Measurements from ENCODE around the gene BEND3.
"Not testable (repeated sequence)": the region's sequence is repeated elsewhere in the genome, so short reads cannot be mapped to it uniquely, and the experiment has no call there.

The BEND3 gene

DNA sequence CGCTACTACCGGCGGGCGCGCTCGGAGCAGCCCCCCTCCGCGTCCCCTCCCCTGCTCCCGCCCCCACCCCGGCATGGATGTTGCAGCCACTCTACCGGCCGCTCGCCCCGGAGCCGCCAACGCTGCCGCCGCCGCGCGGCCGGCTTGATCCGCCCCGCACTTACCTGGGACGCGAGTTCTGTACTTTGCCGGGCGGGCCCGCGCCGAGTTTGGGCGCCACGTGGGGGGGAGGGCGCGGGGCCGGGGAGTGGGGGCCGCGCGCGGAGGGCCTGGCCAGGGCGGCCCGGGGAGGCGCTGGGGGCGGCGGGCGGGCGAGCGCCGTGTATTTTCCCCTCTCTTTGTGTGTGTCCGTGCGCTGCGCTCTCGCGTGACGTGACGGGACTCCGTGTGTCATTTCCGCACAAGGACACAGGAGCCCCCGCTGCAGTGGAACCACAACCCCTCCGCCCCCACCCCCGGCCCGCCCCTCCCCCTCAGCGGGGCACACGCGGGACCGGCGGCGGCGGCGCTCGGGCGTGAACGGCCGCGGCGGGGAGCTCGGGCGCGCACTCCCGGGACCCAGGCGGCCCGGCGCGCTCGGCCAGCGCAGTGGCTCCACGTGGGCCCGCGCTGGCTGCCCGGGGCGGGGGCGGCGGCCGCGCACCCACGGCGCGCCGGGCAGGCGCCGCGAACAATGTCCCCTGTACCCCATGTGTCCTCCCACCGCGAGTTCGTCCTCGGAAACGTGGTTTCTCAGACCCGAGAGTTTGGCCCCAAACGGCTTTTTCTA, at the start of gene BEND3:
BEND3 (minus strand) TSS at position 590 of the 769 bp plus-strand sequence. CDS start 16,230 bp downstream, outside the sequence.
- peak; percentile 89 for DNase-seq

GRCh38 chr6:107164299-107164698, 49.0 kb upstream of the BEND3 start:
- not testable (repeated sequence) for DNase-seq

- no peak for DNase-seq
Measured at GRCh38 chr6:107161521-107161920, 46.2 kb upstream of the BEND3 start.

DNA sequence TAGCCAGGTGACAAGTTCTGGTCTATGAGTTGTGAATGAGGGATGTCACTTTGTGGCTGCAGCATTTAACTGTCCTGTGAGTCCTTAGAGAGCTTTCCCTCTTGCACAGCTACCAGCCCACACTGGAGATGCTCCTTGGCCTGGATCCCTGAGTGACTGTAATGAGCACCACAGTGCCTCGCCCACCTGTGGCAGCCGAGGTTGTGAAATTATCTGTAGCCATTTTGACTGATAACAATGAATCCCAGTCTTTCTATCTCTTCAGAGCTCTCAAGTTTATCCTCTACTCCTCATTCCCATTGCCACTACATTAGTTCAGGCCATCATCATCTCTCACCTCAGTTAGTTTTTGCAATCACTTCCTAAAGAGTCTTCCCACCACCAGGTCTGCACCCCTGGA, 41.3 kb upstream of the BEND3 start:
- no peak for DNase-seq

- DNase-seq, result peak; percentile 73
Measured at GRCh38 chr6:107154801-107155160, 39.5 kb upstream of the BEND3 start.

DNA sequence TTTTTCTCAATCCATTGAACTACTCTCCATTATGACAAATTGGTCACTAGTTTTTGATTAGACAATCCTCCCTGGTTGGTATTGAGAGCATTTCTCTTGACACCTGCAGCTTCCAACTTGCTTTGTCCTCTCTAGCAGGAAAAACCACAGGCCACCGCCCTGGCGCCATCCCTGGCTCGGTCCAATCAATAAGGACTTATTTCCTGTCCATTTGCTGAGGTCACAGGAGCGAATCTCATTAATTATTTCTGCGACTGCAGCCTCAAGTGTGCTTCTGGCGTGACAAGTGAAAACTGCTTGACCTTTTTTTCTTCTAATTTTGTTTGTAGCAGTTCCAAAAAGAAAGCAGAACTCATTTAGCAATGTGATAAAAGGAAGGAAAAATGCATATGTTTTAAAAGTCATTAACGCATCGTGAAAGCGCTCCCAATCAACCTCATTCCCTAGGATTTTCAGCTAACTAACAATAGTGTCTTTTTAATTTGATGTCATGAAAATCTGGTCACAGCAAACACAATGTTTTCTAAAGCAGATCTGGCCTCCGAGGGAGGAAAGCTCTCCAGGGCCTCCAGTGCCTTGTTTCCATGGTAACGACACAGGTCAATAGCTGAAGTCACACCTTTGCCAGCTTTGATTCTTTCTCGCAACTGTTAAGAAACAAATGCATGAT, 39.0 kb upstream of the BEND3 start:
- peak; percentile 82 for DNase-seq

DNA sequence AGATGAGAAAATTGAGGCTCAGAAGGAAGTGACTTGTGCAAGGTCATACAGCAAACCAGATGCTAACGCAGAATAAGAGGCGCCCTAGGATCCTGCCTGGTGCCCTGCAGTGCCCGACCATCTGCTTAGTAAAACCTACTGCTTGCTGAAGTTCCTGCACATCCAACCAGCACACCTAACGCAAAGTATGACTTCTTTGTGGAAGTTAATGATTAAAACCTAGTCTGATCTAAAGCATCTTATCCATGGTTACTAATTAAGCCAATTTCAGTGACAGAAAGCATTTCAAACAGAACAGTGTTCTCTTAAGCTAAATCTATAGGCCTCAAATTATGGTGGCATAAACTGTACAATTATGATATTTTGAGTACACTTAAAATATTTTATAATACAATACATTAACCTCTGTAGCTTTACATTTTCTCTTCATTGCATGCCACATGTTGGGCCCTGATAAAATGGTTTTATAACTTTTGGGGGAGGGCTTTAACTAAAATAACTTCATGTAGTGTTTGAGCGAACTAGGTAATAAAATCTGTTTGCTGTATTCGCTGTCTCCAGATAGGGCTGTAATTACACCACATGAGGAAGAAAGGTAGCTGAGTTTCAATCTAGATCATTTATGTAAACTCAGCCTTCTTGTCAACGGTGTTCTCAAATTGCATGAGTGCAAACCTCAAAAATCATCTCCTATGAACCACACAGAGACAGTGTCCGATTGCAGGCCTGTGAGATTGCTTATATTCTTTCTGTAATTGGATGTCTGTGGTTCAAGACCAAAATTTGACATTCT, 37.5 kb upstream of the BEND3 start:
- peak; percentile 85 for DNase-seq

DNA sequence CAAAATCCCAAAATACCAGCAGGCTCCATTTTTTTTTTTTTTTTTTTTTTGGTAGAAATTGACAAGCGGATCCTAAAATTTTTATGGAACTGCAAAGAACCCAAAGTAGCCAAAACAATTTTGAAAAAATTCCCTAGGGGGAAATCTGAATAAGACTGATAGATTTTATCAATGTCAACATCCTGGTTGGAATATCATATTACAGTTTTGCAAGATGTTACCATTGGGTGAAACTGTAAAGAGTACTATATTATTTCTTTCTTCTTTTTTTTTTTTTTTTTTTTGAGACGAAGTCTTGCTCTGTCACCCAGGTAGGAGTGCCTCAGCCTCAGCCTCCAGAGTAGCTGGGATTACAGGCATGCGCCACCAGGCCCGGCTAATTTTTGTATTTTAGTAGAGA, 29.4 kb upstream of the BEND3 start:
- no peak for DNase-seq

- no peak for DNase-seq
Measured at GRCh38 chr6:107144014-107144413, 28.7 kb upstream of the BEND3 start.

DNA sequence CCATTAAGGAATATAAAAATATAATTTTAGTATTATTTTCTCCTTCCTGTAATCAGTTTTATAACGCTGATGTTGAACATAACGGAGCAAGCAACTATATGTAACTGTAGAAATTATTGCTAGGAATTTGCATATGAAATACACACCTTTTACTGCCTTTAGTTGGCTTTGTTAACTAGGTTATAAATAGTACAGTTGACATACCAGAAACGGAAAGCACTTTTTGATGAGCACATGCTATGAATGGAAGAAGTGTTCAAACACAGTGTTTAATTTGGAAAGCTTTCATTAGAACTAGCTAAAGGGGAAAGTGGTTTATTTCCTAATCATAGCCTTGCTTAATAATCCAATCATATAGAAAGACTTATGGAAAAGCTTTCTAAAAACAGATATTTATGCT, 25.3 kb upstream of the BEND3 start:
- DNase-seq, result no peak

DNA sequence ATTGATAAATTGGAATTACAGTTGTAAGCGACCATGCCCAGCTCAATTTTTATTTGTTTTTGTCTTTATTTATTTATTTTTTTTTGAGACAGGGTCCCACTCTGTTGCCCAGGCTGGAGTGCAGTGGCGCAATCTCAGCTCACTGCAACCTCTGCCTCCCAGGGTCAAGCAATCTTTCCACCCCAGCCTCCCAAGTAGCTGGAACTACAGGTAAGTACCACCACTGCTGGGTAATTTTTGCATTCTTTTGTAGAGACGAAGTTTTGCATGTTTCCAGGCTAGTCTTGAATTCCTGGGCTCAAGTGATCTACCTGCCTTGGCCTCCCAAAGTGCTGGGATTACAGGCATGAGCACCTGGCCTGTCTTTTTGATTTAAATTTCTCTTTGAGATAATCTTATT, 21.0 kb upstream of the BEND3 start:
- DNase-seq, result not testable (repeated sequence)

- not testable (repeated sequence) for DNase-seq
Measured at GRCh38 chr6:107135048-107135680, 19.8 kb upstream of the BEND3 start.

DNA sequence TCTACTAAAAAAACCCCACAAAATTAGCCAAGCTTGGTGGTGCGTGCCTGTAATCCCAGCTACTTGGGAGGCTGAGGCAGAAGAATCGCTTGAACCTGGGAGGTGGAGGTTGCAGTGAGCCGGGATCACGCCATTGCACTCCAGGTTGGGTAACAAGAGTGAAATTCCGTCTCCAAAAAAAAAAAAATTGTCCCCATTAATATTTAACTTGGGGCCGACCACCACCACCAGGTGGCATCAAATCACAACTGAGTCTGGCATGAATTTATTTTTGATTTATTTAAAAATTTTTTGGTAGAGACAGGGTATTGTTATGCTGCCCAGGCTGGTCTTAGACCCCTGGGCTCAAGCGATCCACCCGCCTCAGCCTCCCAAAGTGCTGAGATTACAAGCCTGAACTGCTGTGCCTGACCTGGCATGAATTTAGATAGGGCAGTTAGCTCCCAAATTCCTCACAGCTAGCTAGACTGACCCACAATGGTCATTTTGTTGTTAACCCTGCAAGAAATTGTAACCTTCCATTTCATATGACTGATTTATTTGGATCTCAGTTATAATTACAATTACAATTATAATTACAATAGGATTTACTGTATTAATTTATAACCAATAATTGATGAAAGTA, 17.1 kb upstream of the BEND3 start:
- DNase-seq, result peak; percentile 59

DNA sequence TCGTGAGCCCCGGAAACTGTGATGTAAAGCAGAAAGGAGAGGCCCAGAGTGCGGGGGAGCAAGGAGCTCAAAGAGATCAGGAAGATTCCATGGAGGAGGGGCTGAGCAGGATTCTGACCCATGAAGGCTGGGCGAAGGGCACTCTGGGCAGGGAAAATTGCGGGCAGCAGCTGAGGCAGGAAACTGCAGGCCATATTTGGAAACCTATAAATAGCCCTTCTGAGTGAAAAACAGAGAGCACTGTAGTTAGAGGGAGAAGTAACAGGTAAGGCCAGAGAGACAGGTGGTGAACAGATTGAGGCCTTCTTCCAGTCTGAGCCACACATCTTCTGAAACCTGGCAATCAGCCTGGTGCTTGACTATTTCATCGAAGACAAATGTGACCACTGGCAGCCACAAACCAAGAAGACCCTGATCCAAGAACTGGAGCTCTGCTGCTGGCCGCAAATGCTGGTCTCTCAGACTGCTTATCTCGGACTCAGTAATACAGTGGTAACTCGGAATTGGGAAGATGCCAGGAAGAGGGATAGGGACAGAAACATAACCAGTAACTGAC, 14.1 kb upstream of the BEND3 start:
- DNase-seq, result peak; percentile 49

DNA sequence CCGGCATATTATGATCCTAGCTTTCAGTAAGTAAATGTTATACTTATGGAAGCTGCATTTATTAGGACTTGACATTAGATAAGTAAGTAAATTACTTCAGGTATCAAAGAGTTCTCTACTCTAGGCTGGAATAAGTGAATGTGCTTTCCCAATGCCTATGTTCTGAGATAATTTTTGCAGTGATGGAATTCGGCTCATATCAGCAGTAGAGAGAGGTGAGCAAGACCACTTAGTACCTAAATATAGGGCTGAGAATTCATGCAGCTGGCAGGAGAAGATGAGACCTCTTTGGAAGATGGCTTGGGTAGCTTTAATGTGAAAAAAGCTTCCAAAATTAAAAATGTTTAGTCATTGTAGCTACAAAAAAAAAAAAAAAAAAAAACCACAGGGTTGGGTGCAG, 13.3 kb upstream of the BEND3 start:
- DNase-seq, result no peak

DNA sequence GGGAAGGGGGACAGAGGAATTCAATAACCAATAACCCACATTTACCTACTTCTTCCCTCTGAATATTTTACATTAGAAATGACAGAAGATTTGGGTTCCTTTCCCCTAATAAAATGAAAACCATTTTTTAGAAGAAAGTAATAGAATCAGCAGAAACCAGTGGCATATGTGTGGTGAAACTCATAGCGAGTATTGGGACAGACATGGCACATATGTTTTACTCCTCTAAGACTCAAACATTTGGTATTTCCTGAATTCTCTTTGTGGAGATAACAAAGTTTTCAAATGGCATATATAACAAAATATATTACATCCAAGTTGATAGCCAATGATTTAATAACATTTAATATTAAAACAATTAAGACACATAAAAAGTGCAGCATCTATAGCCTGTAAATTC, 12.9 kb upstream of the BEND3 start:
- DNase-seq, result no peak

DNA sequence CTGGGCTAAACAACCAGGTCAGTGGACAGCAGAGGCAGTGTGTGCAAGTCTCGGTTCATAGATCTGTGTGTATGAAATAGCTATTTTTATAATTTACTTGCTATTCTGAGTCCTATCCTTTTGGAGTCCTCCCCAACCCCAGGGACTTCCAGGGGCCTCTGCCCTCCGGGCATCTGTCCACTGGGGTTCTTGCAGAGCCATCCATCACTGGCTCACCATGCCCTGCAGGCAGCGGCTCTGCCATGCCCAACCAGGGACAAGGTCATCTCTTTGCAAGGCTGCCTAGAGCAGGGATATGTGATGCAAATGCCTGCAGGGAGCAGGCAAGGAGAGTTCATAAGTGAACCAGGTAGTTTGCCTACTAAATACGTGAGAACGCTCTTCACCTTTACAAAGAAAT, 10.5 kb upstream of the BEND3 start:
- DNase-seq, result no peak

DNA sequence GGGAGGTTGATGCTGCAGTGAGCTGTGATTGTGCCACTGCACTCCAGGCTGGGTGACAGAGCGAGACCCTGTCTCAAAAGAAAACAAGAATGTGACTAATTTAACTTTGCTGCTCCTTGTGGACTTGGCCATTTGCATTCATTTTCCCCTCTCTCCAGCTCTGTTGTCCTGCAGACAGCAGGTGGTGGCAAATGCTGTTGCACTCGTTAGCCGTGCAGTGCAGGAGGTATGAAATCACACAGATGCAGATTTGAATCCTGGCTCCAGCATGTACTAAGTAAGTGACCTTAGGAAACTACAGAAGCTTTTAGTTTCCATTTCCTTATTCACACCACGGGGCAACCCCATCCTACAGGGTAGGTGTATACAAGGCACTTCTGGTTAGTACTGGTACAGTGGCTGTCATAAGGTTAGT, 9.6 kb upstream of the BEND3 start:
- DNase-seq, result peak; percentile 62

- no peak for DNase-seq
Measured at GRCh38 chr6:107123501-107123900, 8.2 kb upstream of the BEND3 start.

DNA sequence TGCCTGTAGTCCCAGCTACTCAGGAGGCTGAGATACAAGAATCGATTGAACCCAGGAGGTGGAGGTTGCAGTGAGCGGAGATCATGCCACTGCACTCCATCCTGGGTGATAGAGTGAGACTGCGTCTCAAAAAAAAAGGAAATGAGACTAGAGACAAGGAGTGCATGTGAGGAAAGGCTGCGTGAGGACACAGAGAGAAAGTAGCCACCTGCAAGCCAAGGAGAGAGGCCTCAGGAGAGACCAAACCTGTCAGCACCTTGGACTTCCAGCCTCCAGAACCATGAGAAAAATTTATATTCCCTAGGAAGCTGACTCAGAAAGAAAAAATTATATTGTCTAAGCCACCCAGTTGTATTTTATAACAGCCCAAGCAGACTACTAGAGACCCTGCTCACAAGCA, 7.4 kb upstream of the BEND3 start:
- no peak for DNase-seq

GRCh38 chr6:107121964-107122495, 6.7 kb upstream of the BEND3 start:
- no peak for DNase-seq

DNA sequence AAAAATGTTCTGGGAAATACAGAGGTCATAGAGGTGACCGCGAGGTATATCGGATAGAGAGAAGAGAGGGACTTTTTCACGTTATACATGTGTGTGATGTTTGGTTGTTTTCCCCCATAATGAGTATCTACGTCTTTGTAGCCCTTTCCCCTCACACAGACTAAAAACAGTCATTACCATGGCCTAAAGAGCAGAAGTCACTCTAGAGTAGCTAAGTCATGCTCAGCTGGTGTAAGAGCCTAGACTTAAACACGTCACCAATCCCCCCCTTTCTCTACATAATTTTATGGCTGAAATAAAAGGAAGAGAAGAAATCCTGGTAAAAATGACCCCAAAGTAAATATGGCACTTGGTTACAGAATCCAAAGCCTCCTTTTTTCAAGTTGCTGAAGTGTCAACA, 6.0 kb upstream of the BEND3 start:
- no peak for DNase-seq
